NCI-H2107 treated with DMSO at 0.1 percent for 48 hours (cell line): ENCODE data around the gene TBCB.
"Not testable (repeated sequence)": the region's sequence is repeated elsewhere in the genome, so short reads cannot be mapped to it uniquely, and the experiment has no call there.

Experiments used
- DNase-seq: peaks from one replicate; lab custom pipeline; 2025; ENCODE audit not compliant: unreplicated experiment; lab: John Stamatoyannopoulos, UW

The TBCB gene

GRCh38 chr19:36169084-36169760, 54.0 kb downstream of the TBCB start:
- DNase-seq: peak; percentile 62

GRCh38 chr19:36172852-36173251, 57.6 kb downstream of the TBCB start:
- no peak for DNase-seq

DNA sequence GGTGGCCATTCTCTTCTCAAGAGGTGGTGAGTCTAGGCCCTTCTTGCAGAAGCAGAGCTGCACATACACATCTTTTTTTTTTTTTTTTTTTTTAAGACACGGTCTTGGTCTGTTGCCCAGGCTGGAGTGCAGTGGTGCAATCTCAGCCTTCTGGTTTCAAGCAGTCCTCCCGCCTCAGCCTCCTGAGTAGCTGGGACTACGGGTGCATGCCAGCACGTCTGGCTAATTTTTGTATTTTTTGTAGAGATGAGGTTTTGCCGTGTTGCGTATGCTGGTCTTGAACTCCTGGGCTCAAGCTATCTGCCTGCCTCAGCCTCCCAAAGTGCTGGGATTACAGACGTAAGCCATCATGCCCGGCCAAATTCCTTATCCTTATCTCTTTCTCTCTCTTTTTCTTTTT, 58.6 kb downstream of the TBCB start:
- DNase-seq: not testable (repeated sequence)
